B cell (primary cell): Measurements from ENCODE around the gene UGT2B15. TPM values are rescaled to one million over a fixed set of nuclear protein-coding genes. Genes with fewer than 3 reads are reported as not detected.

Experiments
- ATAC-seq: fragments of 200-7000 bp; cut with Tn5 transposase; one replicate; pipeline ENCODE4 v1.10.0; 2021; ENCODE audit warnings: low read depth, mild to moderate bottlenecking, moderate number of reproducible peaks, moderate library complexity
- CTCF ChIA-PET: fragments of 350-600 bp; sonication (Branson Sonifier 250); formaldehyde crosslinking; loops from one replicate; lab custom pipeline; 2021; ENCODE audit warnings: antibody characterized with exemption, inconsistent platforms; lab: Charles Lee
- POLR2A ChIA-PET: fragments of 350-600 bp; sonication (Branson Sonifier 250); formaldehyde crosslinking; loops from one replicate; lab custom pipeline; 2021; ENCODE audit warnings: antibody characterized with exemption; lab: Charles Lee
- DNase-seq: peaks from one replicate; pipeline ENCODE4 v3.0.0; 2013
- H2AFZ ChIP-seq: 2 replicates; pipeline ENCODE4 v1.6.1; 2012; ENCODE audit warnings: mild to moderate bottlenecking, low read depth, low read length; ENCODE audit not compliant: insufficient read depth, poor library complexity, severe bottlenecking
- H3K27ac ChIP-seq, 2 donors: 1 replicate in 1 of 2; 2 replicates in 1 of 2; pipeline ENCODE4 v1.5.1; 2012 to 2013; ENCODE audit warnings: low read length in 2 of 2, mild to moderate bottlenecking in 2 of 2, moderate library complexity in 1 of 2
- H3K27me3 ChIP-seq, 4 experiments: fragments of 200-600 bp in 1 of 4; sonication (generic) in 1 of 4; replicated peaks in 1 of 4; 1 replicate in 2 of 4; 2 replicates in 2 of 4; pipeline versions ENCODE4 v1.6.1 to v1.7.0; 2013 to 2016; ENCODE audit warnings: low read length in 3 of 4, mild to moderate bottlenecking in 2 of 4, mixed read lengths in 1 of 4, moderate library complexity in 1 of 4; ENCODE audit not compliant: insufficient read depth in 4 of 4, control insufficient read depth in 3 of 4; ENCODE audit errors: control extremely low read depth in 1 of 4
- H3K36me3 ChIP-seq, 2 experiments: replicated peaks in 1 of 2; 1 replicate in 1 of 2; 2 replicates in 1 of 2; pipeline versions ENCODE4 v1.6.1 to v1.7.1; 2013; ENCODE audit warnings: low read length in 1 of 2; ENCODE audit not compliant: insufficient read depth in 2 of 2, control insufficient read depth in 1 of 2; ENCODE audit errors: control extremely low read depth in 1 of 2, extremely low read depth in 1 of 2
- H3K4me1 ChIP-seq, 2 donors: fragments of 200-600 bp in 1 of 2; sonication (generic) in 1 of 2; 1 replicate in 1 of 2; 2 replicates in 1 of 2; pipeline versions ENCODE4 v1.5.1 to v1.6.1; 2013 to 2017; ENCODE audit warnings: low read length in 2 of 2; ENCODE audit not compliant: control insufficient read depth in 2 of 2, insufficient read depth in 2 of 2
- H3K4me2 ChIP-seq: replicated peaks from 2 replicates; pipeline ENCODE3; 2012; ENCODE audit warnings: mild to moderate bottlenecking, low read depth, low read length; ENCODE audit not compliant: poor library complexity, severe bottlenecking
- H3K4me3 ChIP-seq, 5 experiments: fragments of 200-600 bp in 1 of 5; sonication (generic) in 1 of 5; 1 replicate in 3 of 5; 2 replicates in 2 of 5; pipeline versions ENCODE4 v1.5.1 to v1.7.0; 2011 to 2016; ENCODE audit warnings: low read length in 4 of 5, mild to moderate bottlenecking in 4 of 5, low read depth in 2 of 5, control low read depth in 1 of 5, moderate library complexity in 1 of 5; ENCODE audit not compliant: insufficient read depth in 1 of 5; ENCODE audit errors: control extremely low read depth in 1 of 5, extremely low read depth in 1 of 5
- H3K79me2 ChIP-seq: fragments of 200-600 bp; sonication (generic); one replicate; pipeline ENCODE4 v1.6.0; 2016; ENCODE audit warnings: low read length; ENCODE audit not compliant: control insufficient read depth, insufficient read depth
- H3K9ac ChIP-seq: fragments of 200-600 bp; sonication (generic); 2 replicates; pipeline ENCODE4 v1.6.1; 2017; ENCODE audit warnings: mild to moderate bottlenecking, low read length, moderate library complexity
- H3K9me3 ChIP-seq, 3 donors: one replicate each; pipeline versions ENCODE4 v1.6.1 to v1.7.1; 2013; ENCODE audit warnings: low read length in 2 of 3; ENCODE audit not compliant: control insufficient read depth in 2 of 3, insufficient read depth in 1 of 3; ENCODE audit errors: control extremely low read depth in 1 of 3
- H4K20me1 ChIP-seq: 2 replicates; pipeline ENCODE4 v1.6.0; 2012; ENCODE audit warnings: mild to moderate bottlenecking, low read length; ENCODE audit not compliant: insufficient read depth, control insufficient read depth, poor library complexity, severe bottlenecking
- H3K27ac Mint-ChIP-seq: one replicate; pipeline ENCODE4 v1.8.0; 2021; ENCODE audit warnings: mixed read lengths
- H3K27me3 Mint-ChIP-seq: one replicate; pipeline ENCODE4 v1.8.0; 2021; ENCODE audit warnings: mixed read lengths
- H3K4me1 Mint-ChIP-seq: one replicate; pipeline ENCODE4 v1.8.0; 2021; ENCODE audit warnings: mixed read lengths
- H3K4me3 Mint-ChIP-seq: one replicate; pipeline ENCODE4 v1.8.0; 2021; ENCODE audit warnings: mixed read lengths
- H3K9me3 Mint-ChIP-seq: one replicate; pipeline ENCODE4 v1.8.0; 2022; ENCODE audit warnings: mixed read lengths; ENCODE audit not compliant: insufficient read depth
- EZH2 ChIP-seq: IDR thresholded peaks from 2 replicates; pipeline ENCODE4 v1.6.1; 2012; ENCODE audit warnings: borderline replicate concordance, low read depth, mild to moderate bottlenecking, moderate library complexity, low read length; ENCODE audit not compliant: insufficient read depth, poor library complexity, severe bottlenecking
- WGBS: methylation state at CpG from one replicate; pipeline ENCODE4 v1.1.5; 2013; ENCODE audit warnings: missing lambda C conversion rate; ENCODE audit not compliant: insufficient coverage; 5-methylcytosine and 5-hydroxymethylcytosine counted together
- intact Hi-C: fragments of 100-400 bp; cut with micrococcal nuclease; formaldehyde crosslinking; loops from one replicate; pipeline ENCODE4 v1.10.0; 2022
- polyA plus RNA-seq: library from polyadenylated mRNA; depleted of rRNA; stranded (reverse); fragments of >200 nt; gene quantifications from 2 replicates; pipeline ENCODE4 v1.2.3, GENCODE V29; 2012
- total RNA-seq, 2 donors: library from RNA; stranded (reverse); fragments of 120-200 nt in 1 of 2; gene quantifications; 1 replicate in 1 of 2; 2 replicates in 1 of 2; pipeline versions ENCODE4 v1.2.3 to v1.2.4, GENCODE V29; 2013 to 2022
- TF ChIP-seq, protein P1 (sequence below): fragments of 200-600 bp; IDR thresholded peaks from one replicate; pipeline ENCODE4 v1.8.0; 2022; ENCODE audit warnings: antibody characterized with exemption, mild to moderate bottlenecking

Gene UGT2B15
- total and polyA plus RNA-seq, 2 donors (not counting 1 experiment from before 2014, with no cell fraction given) = not detected

DNA sequence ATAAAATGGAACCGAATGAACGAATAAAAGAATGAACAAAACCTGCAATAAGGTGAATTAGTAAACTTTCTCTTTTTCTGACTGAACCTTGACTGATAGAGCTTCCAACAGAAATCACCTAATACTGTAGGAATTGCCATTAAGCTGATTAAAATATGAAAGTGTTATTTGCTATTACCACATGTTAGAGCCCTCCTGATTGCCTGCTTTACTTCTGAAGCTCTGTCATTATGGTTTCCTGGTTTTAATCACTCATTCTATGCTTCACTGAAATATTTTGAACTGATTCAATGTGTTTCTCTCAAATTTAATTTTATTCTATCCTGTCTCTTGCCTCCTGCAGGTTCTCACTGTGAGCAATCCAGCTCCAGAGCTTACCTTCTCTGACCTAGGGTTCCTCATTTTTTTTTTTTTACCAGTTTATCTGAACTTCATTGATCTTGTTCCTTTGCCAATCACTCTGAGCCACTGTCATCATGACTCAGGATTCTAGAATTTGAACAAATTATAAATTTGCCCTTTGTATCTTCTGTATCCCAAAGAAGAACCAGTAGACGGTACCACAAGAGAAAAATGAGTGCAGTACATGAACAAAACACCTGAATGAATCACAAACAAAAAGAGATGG is 48.1 kb upstream of the UGT2B15 start:
- no CpG with 5 or more reads among the region's 3 CpGs for WGBS
- ATAC-seq = no peak
- no peak overlapping the region for H3K27ac ChIP-seq

DNA sequence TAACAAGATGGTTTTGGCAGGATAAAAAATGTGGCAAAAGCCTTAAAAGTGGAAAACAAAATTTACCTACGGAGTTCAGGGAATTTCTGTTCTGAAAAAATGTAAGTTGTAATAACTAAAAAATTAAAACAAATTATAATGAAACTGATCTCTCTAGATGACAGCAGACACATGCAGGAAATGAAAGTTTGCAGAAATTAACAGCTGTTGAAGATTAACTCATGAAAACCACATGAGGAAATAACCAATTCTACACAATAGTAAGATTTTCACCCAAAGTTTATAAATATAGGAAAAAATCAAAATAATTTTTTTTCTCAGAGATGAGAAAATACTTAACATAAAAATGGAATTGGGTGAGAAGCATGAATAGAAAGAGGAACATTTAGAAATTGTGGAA is 47.5 kb upstream of the UGT2B15 start:
- ATAC-seq (no peak), DNase-seq (no peak)
- Mint-ChIP-seq H3K4me3 (no peak overlapping the region), H3K27me3 (no peaks in the 10 kb centered on the region), H3K27ac (no peak overlapping the region), H3K4me1 (no peaks in the 10 kb centered on the region), H3K9me3 (peaks cover 2% of the 10 kb centered on the region)
- no CpG with 5 or more reads among the region's 1 CpG for WGBS
- ChIA-PET POLR2A (no interaction called here), CTCF (no interaction called here)
- Histone ChIP-seq H3K27me3 (no peaks in the 10 kb centered on the region), H3K36me3 (no peaks in the 10 kb centered on the region), H4K20me1 (no peaks in the 10 kb centered on the region), H3K4me3 (no peak overlapping the region), H3K4me1 (no peaks in the 10 kb centered on the region), H3K79me2 (no peaks in the 10 kb centered on the region), H2AFZ (no peak overlapping the region), H3K9ac (no peak overlapping the region), H3K27ac (no peak overlapping the region), H3K4me2 (no peak overlapping the region), H3K9me3 (peaks cover 0 to 3% (median 1%) of the 10 kb centered on the region in 3 donors)
- TF ChIP-seq EZH2 = no peak
- TF ChIP-seq, protein P1, sequence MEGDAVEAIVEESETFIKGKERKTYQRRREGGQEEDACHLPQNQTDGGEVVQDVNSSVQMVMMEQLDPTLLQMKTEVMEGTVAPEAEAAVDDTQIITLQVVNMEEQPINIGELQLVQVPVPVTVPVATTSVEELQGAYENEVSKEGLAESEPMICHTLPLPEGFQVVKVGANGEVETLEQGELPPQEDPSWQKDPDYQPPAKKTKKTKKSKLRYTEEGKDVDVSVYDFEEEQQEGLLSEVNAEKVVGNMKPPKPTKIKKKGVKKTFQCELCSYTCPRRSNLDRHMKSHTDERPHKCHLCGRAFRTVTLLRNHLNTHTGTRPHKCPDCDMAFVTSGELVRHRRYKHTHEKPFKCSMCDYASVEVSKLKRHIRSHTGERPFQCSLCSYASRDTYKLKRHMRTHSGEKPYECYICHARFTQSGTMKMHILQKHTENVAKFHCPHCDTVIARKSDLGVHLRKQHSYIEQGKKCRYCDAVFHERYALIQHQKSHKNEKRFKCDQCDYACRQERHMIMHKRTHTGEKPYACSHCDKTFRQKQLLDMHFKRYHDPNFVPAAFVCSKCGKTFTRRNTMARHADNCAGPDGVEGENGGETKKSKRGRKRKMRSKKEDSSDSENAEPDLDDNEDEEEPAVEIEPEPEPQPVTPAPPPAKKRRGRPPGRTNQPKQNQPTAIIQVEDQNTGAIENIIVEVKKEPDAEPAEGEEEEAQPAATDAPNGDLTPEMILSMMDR = no peak
- intact Hi-C loops = no loop called here

More for the DNA sequence above, 48.1 kb upstream of the UGT2B15 start:
- Histone ChIP-seq H3K4me1 (no peaks in the 10 kb centered on the region), H2AFZ (no peak overlapping the region), H3K36me3 (no peaks in the 10 kb centered on the region), H3K9ac (no peak overlapping the region), H3K27me3 (no peaks in the 10 kb centered on the region), H3K4me2 (no peak overlapping the region), H4K20me1 (no peaks in the 10 kb centered on the region), H3K9me3 (peaks cover 0 to 3% (median 1%) of the 10 kb centered on the region in 3 donors), H3K4me3 (no peak overlapping the region), H3K79me2 (no peaks in the 10 kb centered on the region)
- Mint-ChIP-seq H3K27me3 (no peaks in the 10 kb centered on the region), H3K27ac (no peak overlapping the region), H3K9me3 (peaks cover 2% of the 10 kb centered on the region), H3K4me1 (no peaks in the 10 kb centered on the region), H3K4me3 (no peak overlapping the region)
- CTCF ChIA-PET = no interaction called here
- POLR2A ChIA-PET = no interaction called here
- TF ChIP-seq, protein P1 = no peak
- TF ChIP-seq EZH2 = no peak
- intact Hi-C loops = no loop called here
- DNase-seq = no peak
